AG10803 (cell line): ENCODE measurements around the gene SCYL1.
A peak's percentile ranks its signal among the peaks of the same experiment; 100 is the strongest.

ENCODE experiments used
- DNase-seq: peaks from one replicate; pipeline ENCODE4 v3.0.0; 2010; ENCODE audit warnings: low read depth
- H3K4me3 ChIP-seq: 2 replicates; pipeline ENCODE4 v1.5.1; 2011; ENCODE audit warnings: mild to moderate bottlenecking, low read length, control low read depth
- CTCF ChIP-seq: conservative IDR thresholded peaks from 2 replicates; pipeline ENCODE4 v1.5.1; 2011; ENCODE audit warnings: mild to moderate bottlenecking, low read length, control low read depth, inconsistent platforms

The SCYL1 gene

GRCh38 chr11:65485920-65486219 is 39.0 kb upstream of the SCYL1 start:
- H3K4me3 ChIP-seq: no peak overlapping the region
- no peak for TF ChIP-seq CTCF
- no peak for DNase-seq

- no peak for DNase-seq
- TF ChIP-seq CTCF: no peak
- H3K4me3 ChIP-seq: no peak overlapping the region
Measured at GRCh38 chr11:65486570-65487466, 38.1 kb upstream of the SCYL1 start.

GRCh38 chr11:65487467-65488272 is 37.2 kb upstream of the SCYL1 start:
- peak overlapping the region; percentile 51 for H3K4me3 ChIP-seq
- no peak for TF ChIP-seq CTCF
- DNase-seq: peak; percentile 100

GRCh38 chr11:65488273-65489034 is 36.4 kb upstream of the SCYL1 start:
- DNase-seq: peak; percentile 73
- no peak for TF ChIP-seq CTCF
- peak overlapping the region; percentile 51 for H3K4me3 ChIP-seq

GRCh38 chr11:65489035-65489705 is 35.7 kb upstream of the SCYL1 start:
- peak; percentile 96 for DNase-seq
- H3K4me3 ChIP-seq: 0 out of 2 replicates have a peak overlapping the region, but pooled peaks have one; percentile 0
- TF ChIP-seq CTCF: no peak

- H3K4me3 ChIP-seq: no peak overlapping the region
- no peak for TF ChIP-seq CTCF
- DNase-seq: peak; percentile 65
Measured at GRCh38 chr11:65489706-65490320, 35.1 kb upstream of the SCYL1 start.
